ENCODE measurements around the gene RNU6-9.

Gene RNU6-9

GRCh38 chr19:933553-933882 lies 40.2 kb downstream of the RNU6-9 start:
- H3K9ac ChIP-seq (ENCODE audit: low read depth, low read length): no peak overlapping the region; the same call in 1 of the 2 replicates
- peaks cover 15% of the 10 kb centered on the region; the same call in 1 of the 2 replicates for H3K4me1 ChIP-seq (ENCODE audit: insufficient read depth, low read length)
- no peaks in the 10 kb centered on the region for H3K36me3 ChIP-seq (ENCODE audit: insufficient read depth, low read length)
- H3K9me3 ChIP-seq (ENCODE audit: control insufficient read depth, insufficient read depth, low read length): no peaks in the 10 kb centered on the region

GRCh38 chr19:934197-934840 lies 41.0 kb downstream of the RNU6-9 start:
- Histone ChIP-seq H3K36me3 (ENCODE audit: insufficient read depth, low read length) (peaks cover under 1% of the 10 kb centered on the region; the same call in 1 of the 2 replicates), H3K9ac (ENCODE audit: low read depth, low read length) (no peak overlapping the region), H3K4me1 (ENCODE audit: insufficient read depth, low read length) (peaks cover 15% of the 10 kb centered on the region; the same call in 1 of the 2 replicates), H3K9me3 (ENCODE audit: control insufficient read depth, insufficient read depth, low read length) (no peaks in the 10 kb centered on the region)

GRCh38 chr19:934865-935479 lies 41.7 kb downstream of the RNU6-9 start:
- Histone ChIP-seq H3K9me3 (ENCODE audit: control insufficient read depth, insufficient read depth, low read length) (no peaks in the 10 kb centered on the region), H3K9ac (ENCODE audit: low read depth, low read length) (no peak overlapping the region), H3K36me3 (ENCODE audit: insufficient read depth, low read length) (peaks cover 3% of the 10 kb centered on the region; the same call in 1 of the 2 replicates), H3K4me1 (ENCODE audit: insufficient read depth, low read length) (peaks cover 15% of the 10 kb centered on the region; the same call in 1 of the 2 replicates)

GRCh38 chr19:936175-936546 lies 42.9 kb downstream of the RNU6-9 start:
- peaks cover 3% of the 10 kb centered on the region; the same call in 1 of the 2 replicates for H3K36me3 ChIP-seq (ENCODE audit: insufficient read depth, low read length)
- H3K4me1 ChIP-seq (ENCODE audit: insufficient read depth, low read length): peaks cover 15% of the 10 kb centered on the region; the same call in 1 of the 2 replicates
- H3K9ac ChIP-seq (ENCODE audit: low read depth, low read length): no peak overlapping the region
- no peaks in the 10 kb centered on the region for H3K9me3 ChIP-seq (ENCODE audit: control insufficient read depth, insufficient read depth, low read length)

- H3K36me3 ChIP-seq (ENCODE audit: insufficient read depth, low read length): peaks cover 3% of the 10 kb centered on the region; the same call in 1 of the 2 replicates
- H3K9me3 ChIP-seq (ENCODE audit: control insufficient read depth, insufficient read depth, low read length): no peaks in the 10 kb centered on the region
- no peak overlapping the region for H3K9ac ChIP-seq (ENCODE audit: low read depth, low read length)
- peaks cover 14% of the 10 kb centered on the region; the same call in 1 of the 2 replicates for H3K4me1 ChIP-seq (ENCODE audit: insufficient read depth, low read length)
Observed at GRCh38 chr19:937259-937694, 44.0 kb downstream of the RNU6-9 start.

GRCh38 chr19:938233-938923 lies 45.1 kb downstream of the RNU6-9 start:
- Histone ChIP-seq H3K36me3 (ENCODE audit: insufficient read depth, low read length) (peaks cover 3% of the 10 kb centered on the region; the same call in 1 of the 2 replicates), H3K4me1 (ENCODE audit: insufficient read depth, low read length) (peaks cover 6% of the 10 kb centered on the region; the same call in 1 of the 2 replicates), H3K9me3 (ENCODE audit: control insufficient read depth, insufficient read depth, low read length) (no peaks in the 10 kb centered on the region), H3K9ac (ENCODE audit: low read depth, low read length) (no peak overlapping the region)

GRCh38 chr19:939439-939838 lies 46.2 kb downstream of the RNU6-9 start:
- Histone ChIP-seq H3K4me1 (ENCODE audit: insufficient read depth, low read length) (no peaks in the 10 kb centered on the region), H3K9ac (ENCODE audit: low read depth, low read length) (no peak overlapping the region), H3K36me3 (ENCODE audit: insufficient read depth, low read length) (peaks cover 3% of the 10 kb centered on the region; the same call in 1 of the 2 replicates)

GRCh38 chr19:939922-940321 lies 46.6 kb downstream of the RNU6-9 start:
- Histone ChIP-seq H3K9me3 (ENCODE audit: control insufficient read depth, insufficient read depth, low read length) (no peaks in the 10 kb centered on the region), H3K9ac (ENCODE audit: low read depth, low read length) (no peak overlapping the region), H3K36me3 (ENCODE audit: insufficient read depth, low read length) (peaks cover 3% of the 10 kb centered on the region; the same call in 1 of the 2 replicates), H3K4me1 (ENCODE audit: insufficient read depth, low read length) (no peaks in the 10 kb centered on the region)

More at GRCh38 chr19:939439-939838, 46.2 kb downstream of the RNU6-9 start:
- no peaks in the 10 kb centered on the region for H3K9me3 ChIP-seq (ENCODE audit: control insufficient read depth, insufficient read depth, low read length)

- no peaks in the 10 kb centered on the region for H3K4me1 ChIP-seq (ENCODE audit: insufficient read depth, low read length)
- H3K9me3 ChIP-seq (ENCODE audit: control insufficient read depth, insufficient read depth, low read length): no peaks in the 10 kb centered on the region
- no peak overlapping the region for H3K9ac ChIP-seq (ENCODE audit: low read depth, low read length)
- H3K36me3 ChIP-seq (ENCODE audit: insufficient read depth, low read length): peaks cover 3% of the 10 kb centered on the region; the same call in 1 of the 2 replicates
Observed at GRCh38 chr19:940591-941291, 47.5 kb downstream of the RNU6-9 start.

GRCh38 chr19:941292-942132 lies 48.2 kb downstream of the RNU6-9 start:
- H3K36me3 ChIP-seq (ENCODE audit: insufficient read depth, low read length): peaks cover 3% of the 10 kb centered on the region; the same call in 1 of the 2 replicates
- no peak overlapping the region for H3K9ac ChIP-seq (ENCODE audit: low read depth, low read length)
- no peaks in the 10 kb centered on the region for H3K4me1 ChIP-seq (ENCODE audit: insufficient read depth, low read length)
- no peaks in the 10 kb centered on the region for H3K9me3 ChIP-seq (ENCODE audit: control insufficient read depth, insufficient read depth, low read length)

GRCh38 chr19:942133-942645 lies 48.9 kb downstream of the RNU6-9 start:
- Histone ChIP-seq H3K9me3 (ENCODE audit: control insufficient read depth, insufficient read depth, low read length) (no peaks in the 10 kb centered on the region), H3K4me1 (ENCODE audit: insufficient read depth, low read length) (no peaks in the 10 kb centered on the region), H3K9ac (ENCODE audit: low read depth, low read length) (no peak overlapping the region), H3K36me3 (ENCODE audit: insufficient read depth, low read length) (peaks cover 3% of the 10 kb centered on the region; the same call in 1 of the 2 replicates)
